PC-3 (cell line): ENCODE measurements around the gene PLP1. TPM values are rescaled to one million over a fixed set of nuclear protein-coding genes. Genes with fewer than 3 reads are reported as not detected.

Experiments
- ATAC-seq: fragments of 200-7000 bp; cut with Tn5 transposase; 2 replicates; pipeline ENCODE4 v1.9.1; 2020; ENCODE audit warnings: mild to moderate bottlenecking, moderate library complexity
- BruUV-seq: library from RNA; stranded (reverse); fragments of 400-500 nt; replicated peaks from 2 replicates; lab custom pipeline; 2021; lab: Mats Ljungman, UMichigan
- CTCF ChIA-PET: fragments of 300-600 bp; sonication (Branson Sonifier 250); formaldehyde crosslinking; loops from one replicate; lab custom pipeline; 2022; ENCODE audit warnings: antibody characterized with exemption; lab: Charles Lee
- POLR2A ChIA-PET: fragments of 300-600 bp; sonication (Branson Sonifier 250); formaldehyde crosslinking; loops from one replicate; lab custom pipeline; 2022; ENCODE audit warnings: antibody characterized with exemption; ENCODE audit not compliant: unreplicated experiment; lab: Charles Lee
- DNase-seq: peaks from one replicate; pipeline ENCODE4 v3.0.0-alpha.2; 2015
- H2AFZ ChIP-seq: fragments of 300-600 bp; sonication (generic); 2 replicates; pipeline ENCODE4 v1.6.0; 2016; ENCODE audit warnings: antibody characterized with exemption, low read length
- H3F3A ChIP-seq: fragments of 300-600 bp; sonication (generic); one replicate; pipeline ENCODE4 v1.6.0; 2017; ENCODE audit warnings: antibody characterized with exemption, low read length, control low read depth, mild to moderate bottlenecking; ENCODE audit not compliant: unreplicated experiment
- H3K27ac ChIP-seq: fragments of 300-600 bp; sonication (generic); 2 replicates; pipeline ENCODE4 v1.5.1; 2016; ENCODE audit warnings: mild to moderate bottlenecking, low read length
- H3K27me3 ChIP-seq: fragments of 300-600 bp; sonication (generic); 2 replicates; pipeline ENCODE4 v1.6.1; 2016; ENCODE audit warnings: low read length, mixed read lengths
- H3K36me3 ChIP-seq: fragments of 300-600 bp; sonication (generic); 2 replicates; pipeline ENCODE4 v1.6.1; 2016; ENCODE audit warnings: low read depth, mixed run types, low read length, mixed read lengths
- H3K4me1 ChIP-seq: fragments of 300-600 bp; sonication (generic); 2 replicates; pipeline ENCODE4 v1.5.1; 2016; ENCODE audit warnings: low read length; ENCODE audit not compliant: insufficient read depth
- H3K4me2 ChIP-seq: fragments of 300-600 bp; sonication (generic); 2 replicates; pipeline ENCODE4 v1.6.0; 2016; ENCODE audit warnings: low read length
- H3K4me3 ChIP-seq: fragments of 300-600 bp; sonication (generic); 2 replicates; pipeline ENCODE4 v1.5.1; 2016; ENCODE audit warnings: mild to moderate bottlenecking, low read length, mixed read lengths
- H3K79me2 ChIP-seq: fragments of 300-600 bp; sonication (generic); 2 replicates; pipeline ENCODE4 v1.6.1; 2017; ENCODE audit warnings: low read length, mixed read lengths
- H3K9ac ChIP-seq: fragments of 300-600 bp; sonication (generic); 2 replicates; pipeline ENCODE4 v1.6.0; 2016; ENCODE audit warnings: mild to moderate bottlenecking, low read length
- H3K9me2 ChIP-seq: fragments of 300-600 bp; sonication (generic); replicated peaks from 2 replicates; pipeline ENCODE4 v1.6.1; 2016; ENCODE audit warnings: mixed run types, low read length, mixed read lengths
- H3K9me3 ChIP-seq: fragments of 300-600 bp; sonication (generic); 2 replicates; pipeline ENCODE4 v1.6.1; 2016; ENCODE audit warnings: low read length, mixed read lengths
- H4K20me1 ChIP-seq: fragments of 300-600 bp; sonication (generic); 2 replicates; pipeline ENCODE4 v1.6.1; 2016; ENCODE audit warnings: low read length, mixed read lengths
- EZH2 ChIP-seq: fragments of 300-600 bp; sonication (generic); IDR thresholded peaks from one replicate; pipeline ENCODE4 v1.6.1; 2017; ENCODE audit warnings: antibody characterized with exemption, mild to moderate bottlenecking, low read length; ENCODE audit not compliant: unreplicated experiment
- EZH2phosphoT487 ChIP-seq: fragments of 300-600 bp; sonication (generic); IDR thresholded peaks from 2 replicates; pipeline ENCODE4 v1.6.1; 2018; ENCODE audit warnings: mild to moderate bottlenecking, antibody characterized with exemption, low read length, borderline replicate concordance
- intact Hi-C: fragments of 100-400 bp; cut with micrococcal nuclease; formaldehyde crosslinking; loops from 2 replicates; pipeline ENCODE4 v1.9.0; 2023
- total RNA-seq: library from RNA; depleted of rRNA; stranded (reverse); fragments of >200 nt; gene quantifications from 2 replicates; pipeline ENCODE4 v1.2.3, GENCODE V29; 2014
- TF ChIP-seq, protein P1 (sequence below): fragments of 300-600 bp; sonication (generic); conservative IDR thresholded peaks from 2 replicates; pipeline ENCODE4 v1.5.1; 2017; ENCODE audit warnings: antibody characterized with exemption, low read depth, mild to moderate bottlenecking, low read length

Gene PLP1
- total RNA-seq, 1 experiment from 2014 or later, result not detected

- no peak overlapping the region for H3K9ac ChIP-seq
- intact Hi-C loops, result no loop called here
- no peaks in the 10 kb centered on the region for H3F3A ChIP-seq
- no peak overlapping the region for H3K27ac ChIP-seq
- H3K9me2 ChIP-seq, result no peaks in the 10 kb centered on the region
- no peaks in the 10 kb centered on the region for H3K79me2 ChIP-seq
- no TSS peak for BruUV-seq
- no peak overlapping the region for H3K4me2 ChIP-seq
- H3K4me1 ChIP-seq, result no peaks in the 10 kb centered on the region
- no peaks in the 10 kb centered on the region for H3K9me3 ChIP-seq
- no peak overlapping the region for H2AFZ ChIP-seq
- H3K4me3 ChIP-seq, result no peak overlapping the region
- DNase-seq, result no peak
- ChIA-PET POLR2A (no interaction called here), CTCF (no interaction called here)
- ATAC-seq, result no peak
- H3K36me3 ChIP-seq, result no peaks in the 10 kb centered on the region
- TF ChIP-seq, protein P1, sequence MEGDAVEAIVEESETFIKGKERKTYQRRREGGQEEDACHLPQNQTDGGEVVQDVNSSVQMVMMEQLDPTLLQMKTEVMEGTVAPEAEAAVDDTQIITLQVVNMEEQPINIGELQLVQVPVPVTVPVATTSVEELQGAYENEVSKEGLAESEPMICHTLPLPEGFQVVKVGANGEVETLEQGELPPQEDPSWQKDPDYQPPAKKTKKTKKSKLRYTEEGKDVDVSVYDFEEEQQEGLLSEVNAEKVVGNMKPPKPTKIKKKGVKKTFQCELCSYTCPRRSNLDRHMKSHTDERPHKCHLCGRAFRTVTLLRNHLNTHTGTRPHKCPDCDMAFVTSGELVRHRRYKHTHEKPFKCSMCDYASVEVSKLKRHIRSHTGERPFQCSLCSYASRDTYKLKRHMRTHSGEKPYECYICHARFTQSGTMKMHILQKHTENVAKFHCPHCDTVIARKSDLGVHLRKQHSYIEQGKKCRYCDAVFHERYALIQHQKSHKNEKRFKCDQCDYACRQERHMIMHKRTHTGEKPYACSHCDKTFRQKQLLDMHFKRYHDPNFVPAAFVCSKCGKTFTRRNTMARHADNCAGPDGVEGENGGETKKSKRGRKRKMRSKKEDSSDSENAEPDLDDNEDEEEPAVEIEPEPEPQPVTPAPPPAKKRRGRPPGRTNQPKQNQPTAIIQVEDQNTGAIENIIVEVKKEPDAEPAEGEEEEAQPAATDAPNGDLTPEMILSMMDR, result no peak
- no peak for TF ChIP-seq EZH2
- no peak for TF ChIP-seq EZH2phosphoT487
- no peaks in the 10 kb centered on the region for H4K20me1 ChIP-seq
- peaks cover 5% of the 10 kb centered on the region; the same call in 1 of the 2 replicates for H3K27me3 ChIP-seq
These were observed 46.4 kb upstream of the PLP1 start for GRCh38 chrX:103730147-103730795.

DNA sequence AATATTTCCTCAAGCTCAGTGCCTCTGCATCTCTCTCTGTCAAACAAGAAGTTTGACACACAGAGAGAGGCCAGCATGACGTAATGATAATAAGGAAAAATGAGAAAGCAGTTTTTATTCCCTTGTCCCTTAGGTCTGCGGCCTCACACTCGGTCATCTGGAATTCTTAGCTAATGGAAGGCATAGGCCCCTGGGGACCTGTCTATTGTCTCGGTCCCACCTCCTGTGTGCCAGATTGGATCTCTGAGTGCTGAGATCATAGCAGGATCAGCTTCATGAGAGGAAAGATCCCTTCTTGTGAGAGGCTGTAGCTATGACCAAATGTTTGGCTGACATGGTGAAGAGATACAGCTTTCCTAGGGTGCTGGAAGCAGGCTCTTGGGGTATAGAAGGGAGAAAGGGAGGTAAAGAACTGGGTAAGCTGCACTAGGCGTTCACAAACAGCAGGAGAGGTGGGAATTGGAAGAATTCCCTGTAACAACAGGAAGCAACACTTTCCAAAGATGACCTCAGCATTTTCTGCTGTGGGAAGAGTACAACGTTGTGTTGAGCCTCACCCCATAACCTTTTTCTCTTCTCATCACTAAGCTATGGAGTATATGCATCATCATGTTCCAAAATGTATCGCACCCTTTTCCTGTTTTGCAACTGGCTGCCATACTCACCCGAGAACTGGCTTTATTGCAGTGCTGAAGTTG, 45.7 kb upstream of the PLP1 start:
- H3K36me3 ChIP-seq, result no peaks in the 10 kb centered on the region
- ChIA-PET POLR2A (no interaction called here), CTCF (no interaction called here)
- H3K4me3 ChIP-seq, result no peak overlapping the region
- no peak overlapping the region for H3K9ac ChIP-seq
- intact Hi-C loops, result no loop called here
- no peak overlapping the region for H2AFZ ChIP-seq
- no peaks in the 10 kb centered on the region for H4K20me1 ChIP-seq
- TF ChIP-seq, protein P1, result no peak
- TF ChIP-seq EZH2, result no peak
- no peak for TF ChIP-seq EZH2phosphoT487
- H3K9me2 ChIP-seq, result no peaks in the 10 kb centered on the region
- H3K79me2 ChIP-seq, result no peaks in the 10 kb centered on the region
- no peaks in the 10 kb centered on the region for H3K9me3 ChIP-seq
- H3K4me1 ChIP-seq, result no peaks in the 10 kb centered on the region
- H3K4me2 ChIP-seq, result no peak overlapping the region
- DNase-seq (no peak), ATAC-seq (no peak)
- no peak overlapping the region for H3K27ac ChIP-seq
- peaks cover 5% of the 10 kb centered on the region; the same call in 1 of the 2 replicates for H3K27me3 ChIP-seq
- BruUV-seq, result no TSS peak
- no peaks in the 10 kb centered on the region for H3F3A ChIP-seq

- ChIA-PET CTCF (no interaction called here), POLR2A (no interaction called here)
- no peak overlapping the region for H3K27ac ChIP-seq
- intact Hi-C loops, result no loop called here
- H2AFZ ChIP-seq, result no peak overlapping the region
- peaks cover 5% of the 10 kb centered on the region; the same call in 1 of the 2 replicates for H3K27me3 ChIP-seq
- H4K20me1 ChIP-seq, result no peaks in the 10 kb centered on the region
- no peak for DNase-seq
- H3K9me2 ChIP-seq, result no peaks in the 10 kb centered on the region
- no peaks in the 10 kb centered on the region for H3F3A ChIP-seq
- TF ChIP-seq EZH2phosphoT487 (no peak), EZH2 (no peak)
- TF ChIP-seq, protein P1, result no peak
- no TSS peak for BruUV-seq
- H3K9me3 ChIP-seq, result no peaks in the 10 kb centered on the region
- ATAC-seq, result no peak
- H3K4me3 ChIP-seq, result no peak overlapping the region
- no peak overlapping the region for H3K4me2 ChIP-seq
- H3K4me1 ChIP-seq, result no peaks in the 10 kb centered on the region
- no peaks in the 10 kb centered on the region for H3K36me3 ChIP-seq
- no peaks in the 10 kb centered on the region for H3K79me2 ChIP-seq
- H3K9ac ChIP-seq, result no peak overlapping the region
These were observed 43.6 kb upstream of the PLP1 start for GRCh38 chrX:103733017-103733416.
